ENCODE data around the gene TMIGD1.

Gene TMIGD1, protein sequence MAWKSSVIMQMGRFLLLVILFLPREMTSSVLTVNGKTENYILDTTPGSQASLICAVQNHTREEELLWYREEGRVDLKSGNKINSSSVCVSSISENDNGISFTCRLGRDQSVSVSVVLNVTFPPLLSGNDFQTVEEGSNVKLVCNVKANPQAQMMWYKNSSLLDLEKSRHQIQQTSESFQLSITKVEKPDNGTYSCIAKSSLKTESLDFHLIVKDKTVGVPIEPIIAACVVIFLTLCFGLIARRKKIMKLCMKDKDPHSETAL

DNA sequence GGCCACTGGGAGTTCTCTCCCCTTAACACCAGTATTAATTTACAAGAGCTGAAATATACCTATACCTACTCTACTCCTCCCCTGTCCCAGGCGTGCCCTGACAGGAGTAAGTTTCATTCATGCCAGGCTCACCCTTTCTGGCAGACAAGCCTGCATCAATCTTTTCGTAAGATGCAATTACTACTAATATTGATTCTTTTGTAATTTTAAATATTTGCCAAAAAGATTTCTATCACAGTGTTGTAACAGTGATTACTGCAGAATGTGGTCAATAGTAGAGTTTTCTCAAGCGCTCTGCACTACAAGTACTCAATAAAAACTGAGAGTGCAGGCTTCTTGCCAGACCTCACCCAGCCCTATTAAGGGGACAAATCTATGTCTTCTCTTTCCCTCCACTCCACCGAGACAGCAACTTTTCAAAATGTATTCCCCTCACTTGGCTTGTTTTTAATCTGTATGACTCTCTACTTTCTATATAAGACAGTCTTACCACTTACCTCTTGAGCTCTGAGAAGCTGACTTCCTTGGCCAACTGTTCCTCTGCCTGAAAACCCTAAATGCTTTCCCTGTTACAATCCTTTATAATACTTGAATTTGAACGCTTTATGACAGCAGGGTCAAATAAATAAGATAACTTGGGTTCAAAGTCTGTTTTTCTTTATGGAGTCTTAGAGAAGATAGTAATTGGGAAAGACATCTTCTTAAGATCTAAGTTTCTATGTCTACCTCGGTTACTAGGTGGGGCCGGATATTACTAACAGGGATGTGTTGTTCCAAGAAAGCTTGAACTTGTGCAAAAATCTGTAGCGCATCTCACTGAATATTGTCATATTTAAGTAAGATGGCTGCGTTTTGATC is at the start of gene TMIGD1:
Gene TMIGD1 (minus strand): TSS at position 555 of the 858 bp plus-strand sequence. CDS start 1,924 bp downstream, outside the sequence.
- DNase-seq: no peak

DNA sequence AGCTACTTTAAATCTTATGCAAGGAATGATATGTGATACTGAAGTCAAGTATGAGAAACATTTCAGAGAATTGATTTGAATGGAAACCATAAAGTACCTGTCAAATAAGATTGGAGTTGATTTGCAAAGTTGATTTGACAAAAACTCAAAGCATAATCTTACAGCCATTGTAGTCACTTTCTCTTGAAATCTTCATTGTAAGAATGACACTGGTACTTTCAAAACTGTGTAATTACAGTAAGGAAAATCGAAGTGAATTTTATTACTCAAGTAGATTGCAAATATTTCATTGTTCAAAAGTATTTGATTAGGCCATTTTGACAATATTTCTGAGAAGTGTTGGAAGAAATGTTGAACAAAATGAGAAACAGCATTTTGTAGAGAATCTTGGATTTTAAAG is 48.5 kb upstream of the TMIGD1 start:
- DNase-seq: no peak

DNA sequence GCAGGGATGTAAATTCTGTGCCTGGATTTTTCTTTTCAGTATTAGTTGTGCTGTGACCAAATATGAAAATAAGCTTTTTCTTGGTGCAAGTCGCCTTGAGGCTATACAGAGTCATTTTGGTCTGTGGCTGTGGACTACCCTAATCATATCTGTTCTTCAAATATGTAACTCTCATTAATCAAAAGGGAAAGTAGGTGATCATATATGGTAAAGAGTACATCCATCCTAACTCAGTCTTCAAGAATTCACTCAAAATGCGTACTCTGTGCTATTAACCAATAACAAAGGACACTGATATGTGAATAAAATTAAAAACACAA is 47.4 kb upstream of the TMIGD1 start:
- no peak for DNase-seq

DNA sequence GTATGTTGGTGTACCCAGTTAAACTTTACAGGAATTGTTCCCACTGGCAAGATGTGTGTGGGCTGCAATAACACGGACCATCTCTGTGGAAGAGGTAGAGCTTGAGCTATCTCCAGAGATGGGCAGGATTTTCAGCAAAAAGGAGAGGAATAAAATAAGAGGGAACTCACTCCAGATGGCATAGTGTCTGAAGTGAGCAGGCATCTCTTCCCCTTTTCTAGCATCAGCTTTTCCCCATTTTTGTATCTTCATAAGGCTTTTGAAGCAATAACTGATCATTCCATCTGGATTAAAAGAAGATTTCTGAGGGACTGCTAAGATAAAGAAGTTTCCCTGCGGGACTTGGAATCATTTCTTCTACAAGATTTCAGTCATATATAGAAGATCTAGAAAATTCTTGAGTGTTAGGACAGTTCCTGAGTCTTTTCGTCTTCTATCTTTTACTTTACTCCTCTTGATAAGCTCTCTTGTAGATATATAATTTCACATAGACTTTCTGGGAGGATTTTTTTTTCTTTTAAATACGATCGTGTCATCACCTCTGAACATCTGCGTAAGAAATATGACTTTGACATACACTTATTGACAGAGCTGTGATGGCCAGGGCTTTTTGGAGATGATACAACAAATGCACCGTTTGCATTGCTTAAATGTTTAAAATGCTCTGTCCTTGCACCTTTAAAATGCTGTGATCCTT is 46.9 kb upstream of the TMIGD1 start:
- no peak for DNase-seq

DNA sequence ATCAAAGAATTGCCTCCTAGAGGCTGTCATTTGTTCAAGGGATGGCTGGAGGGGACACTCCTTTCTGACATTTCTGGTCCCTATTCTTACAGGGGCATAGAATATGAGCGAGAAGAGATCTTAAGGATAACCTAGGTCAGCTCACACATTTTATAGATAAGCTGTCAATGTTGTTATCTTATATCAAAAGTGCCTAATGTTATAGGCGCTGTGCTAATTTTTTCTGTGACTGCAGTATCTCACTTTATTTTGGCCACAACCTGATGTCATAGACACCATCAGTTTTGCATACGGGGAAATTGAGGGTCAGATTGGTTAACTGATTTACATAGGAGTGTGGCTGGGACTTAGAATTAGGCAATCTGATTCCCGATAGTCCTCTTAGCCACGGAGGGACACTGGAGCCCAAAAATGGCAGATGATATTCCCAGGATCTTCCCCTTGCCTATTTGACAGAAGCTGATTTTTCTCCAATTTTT is 46.1 kb upstream of the TMIGD1 start:
- DNase-seq: peak; percentile 63

DNA sequence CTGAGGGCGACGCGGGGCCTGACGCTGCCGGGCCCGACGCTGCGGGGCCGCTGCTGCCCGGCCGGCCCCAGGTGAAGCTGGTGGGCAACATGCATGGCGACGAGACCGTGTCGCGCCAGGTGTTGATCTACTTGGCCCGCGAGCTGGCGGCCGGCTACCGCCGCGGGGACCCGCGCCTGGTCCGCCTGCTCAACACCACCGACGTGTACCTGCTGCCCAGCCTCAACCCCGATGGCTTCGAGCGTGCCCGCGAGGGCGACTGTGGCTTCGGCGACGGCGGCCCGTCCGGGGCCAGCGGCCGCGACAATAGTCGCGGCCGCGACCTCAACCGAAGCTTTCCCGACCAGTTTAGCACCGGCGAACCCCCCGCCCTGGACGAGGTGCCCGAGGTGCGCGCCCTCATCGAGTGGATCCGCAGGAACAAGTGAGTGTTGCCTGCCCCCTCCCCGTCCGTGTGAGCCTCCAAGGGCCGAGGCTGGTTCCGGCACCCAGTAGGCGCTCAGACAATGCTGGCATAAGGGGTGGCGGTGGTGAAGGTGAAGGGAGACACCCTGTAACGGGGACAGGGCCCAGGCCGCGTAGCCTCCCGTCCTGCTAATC is 45.5 kb upstream of the TMIGD1 start:
- DNase-seq: peak; percentile 72

DNA sequence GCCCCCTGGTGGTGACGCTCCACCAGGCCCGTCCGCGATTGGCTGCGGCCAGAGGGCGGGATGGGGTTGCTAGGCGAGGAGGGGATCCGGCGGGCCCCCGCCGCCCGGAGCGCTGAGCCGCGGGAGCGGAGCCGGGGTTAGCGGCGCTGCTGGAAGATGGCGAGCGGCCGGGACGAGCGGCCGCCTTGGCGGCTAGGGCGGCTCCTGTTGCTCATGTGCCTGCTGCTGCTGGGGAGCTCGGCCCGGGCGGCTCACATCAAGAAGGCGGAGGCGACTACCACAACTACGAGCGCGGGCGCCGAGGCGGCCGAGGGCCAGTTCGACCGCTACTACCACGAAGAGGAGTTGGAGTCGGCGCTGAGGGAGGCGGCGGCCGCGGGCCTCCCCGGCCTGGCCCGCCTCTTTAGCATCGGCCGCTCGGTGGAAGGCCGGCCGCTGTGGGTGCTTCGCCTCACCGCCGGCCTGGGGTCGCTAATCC is 45.0 kb upstream of the TMIGD1 start, which contains the start of gene CPD:
Gene CPD (plus strand): TSS at position 103 of the 478 bp plus-strand sequence. CDS start 54 bp downstream, at position 157.
- DNase-seq: peak; percentile 98

DNA sequence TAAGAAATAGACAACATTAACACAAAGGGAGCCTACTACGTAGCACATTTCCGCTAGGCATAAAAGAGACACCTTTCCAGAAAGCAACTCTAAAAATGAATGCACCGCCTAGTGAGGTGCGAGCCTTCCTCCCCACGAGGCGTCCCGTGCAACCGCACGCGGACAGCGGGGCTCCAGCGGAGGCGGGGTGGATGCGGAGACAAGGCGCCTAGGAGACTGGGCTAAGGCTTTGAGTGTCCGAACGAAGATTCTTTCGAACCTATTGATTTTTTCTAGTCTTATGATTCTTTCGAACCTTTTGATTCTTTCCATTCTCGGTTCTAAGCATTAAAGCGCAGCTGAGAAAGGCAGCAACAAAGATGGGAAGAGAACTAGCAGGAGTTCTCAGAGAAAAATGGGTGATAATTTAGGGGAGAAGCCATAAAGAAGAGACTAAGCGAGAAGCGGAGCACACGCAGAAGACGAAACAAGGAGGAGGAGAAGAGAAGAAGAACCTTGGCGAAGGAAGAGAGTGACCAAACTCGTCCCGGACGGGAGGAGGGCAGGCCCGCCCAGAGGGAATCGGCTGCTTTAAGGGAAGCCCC is 44.5 kb upstream of the TMIGD1 start:
- DNase-seq: no peak

DNA sequence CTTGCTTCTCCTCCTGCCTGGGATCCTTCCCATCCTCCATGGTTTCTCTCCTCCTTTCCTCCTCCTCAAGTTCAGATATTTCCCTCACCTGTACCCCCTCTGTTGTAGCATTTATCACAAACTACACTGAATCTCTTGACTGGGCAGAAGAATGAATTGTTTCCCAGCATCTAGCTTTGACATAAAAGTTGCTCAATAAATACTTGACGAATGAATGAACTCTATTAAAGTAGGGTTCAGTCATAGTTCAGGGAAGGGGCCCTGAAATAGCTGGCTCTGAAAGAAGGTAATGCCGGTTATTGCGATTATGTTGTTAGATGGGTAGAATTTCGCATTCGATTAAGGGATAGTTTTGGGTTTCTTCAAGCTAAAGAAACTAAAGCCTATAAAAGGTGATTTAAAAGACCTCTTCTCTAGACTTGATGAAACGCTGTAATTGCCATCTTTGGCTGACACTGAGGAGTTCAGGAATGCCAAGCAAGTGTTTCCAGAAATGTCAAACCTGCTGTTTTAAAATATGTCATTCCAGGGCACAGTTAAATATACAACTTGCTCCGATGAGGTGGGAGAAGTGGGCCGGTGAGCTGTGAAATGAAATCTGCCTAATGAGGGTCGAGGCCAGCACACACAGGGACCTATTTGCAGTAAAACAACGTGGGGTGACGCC is 43.9 kb upstream of the TMIGD1 start:
- DNase-seq: no peak

DNA sequence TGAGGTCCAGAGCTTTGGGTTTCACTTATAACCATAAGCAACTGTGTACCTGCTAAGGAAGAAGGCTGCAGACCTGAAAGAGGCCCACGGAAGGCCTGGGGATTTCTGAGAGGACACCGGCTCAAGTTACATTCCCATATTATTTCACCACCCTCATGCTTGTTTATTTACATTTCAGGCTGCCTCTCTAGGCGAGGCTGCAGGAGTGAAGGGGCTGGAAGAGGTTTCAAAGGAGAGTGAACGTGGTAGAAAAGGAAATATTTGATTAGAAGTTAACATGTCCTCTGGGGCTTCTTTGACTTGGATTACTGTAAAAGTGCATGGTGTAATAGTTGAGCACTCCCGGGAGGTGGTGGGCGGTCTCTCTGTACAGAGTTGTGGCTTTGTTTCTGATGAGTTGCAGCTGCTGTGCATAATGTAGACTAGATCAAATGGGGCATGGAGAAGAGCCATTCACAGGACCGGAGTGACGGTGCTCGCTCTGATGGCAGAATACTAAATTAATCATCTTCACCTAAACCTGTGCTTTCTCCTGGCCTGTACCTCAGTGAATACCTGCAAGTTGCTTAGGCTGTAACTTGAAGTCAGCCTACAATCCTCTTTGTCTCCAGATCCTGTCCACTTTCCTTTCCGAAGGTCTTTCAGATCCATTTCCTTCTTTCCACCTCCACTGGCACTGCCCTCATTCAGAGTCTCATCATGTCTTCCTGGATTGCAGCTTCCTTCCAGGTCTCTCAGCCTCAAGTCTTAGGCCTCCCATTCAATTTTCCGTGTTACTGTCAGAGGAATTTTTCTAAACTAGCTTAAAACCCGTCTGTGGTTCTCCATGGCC is 43.0 kb upstream of the TMIGD1 start:
- DNase-seq: peak; percentile 42

DNA sequence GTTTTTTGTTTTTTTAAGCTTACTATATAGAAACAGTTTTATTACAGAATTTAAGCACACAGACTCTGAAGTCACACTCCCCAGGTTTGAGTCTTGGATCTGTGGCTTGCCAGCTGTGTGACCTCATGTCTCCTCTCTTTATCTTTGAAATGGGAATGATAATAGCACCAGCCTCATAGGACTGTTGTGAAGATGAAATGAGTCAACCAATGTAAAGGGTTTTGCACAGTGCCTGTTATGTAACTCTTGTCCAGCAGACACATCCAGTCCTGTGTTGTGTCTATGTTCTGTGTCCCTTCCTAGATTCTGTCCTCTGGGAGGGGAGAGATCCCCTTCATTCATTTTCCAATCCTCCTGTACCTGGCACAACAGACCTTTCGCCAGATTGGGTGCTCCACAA is 41.8 kb upstream of the TMIGD1 start:
- no peak for DNase-seq

DNA sequence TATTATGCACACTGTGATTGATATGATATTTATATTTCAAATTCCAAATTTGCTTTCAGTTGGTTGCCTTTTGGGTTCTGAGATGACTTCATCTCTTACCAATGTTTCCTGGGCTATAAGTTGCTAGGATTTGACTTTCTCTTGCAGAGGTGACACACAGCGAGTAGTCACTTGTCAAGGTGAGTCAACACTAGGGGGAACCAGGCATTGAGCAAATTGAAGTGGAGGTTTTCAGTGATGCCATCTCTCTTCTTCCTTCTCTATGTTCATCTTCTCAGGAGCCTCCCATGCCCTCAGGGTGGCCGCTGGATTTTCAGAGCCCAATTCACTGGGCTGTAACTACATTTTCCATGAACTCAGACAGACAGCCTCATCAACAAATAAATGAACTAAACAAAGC is 38.9 kb upstream of the TMIGD1 start:
- DNase-seq: no peak

DNA sequence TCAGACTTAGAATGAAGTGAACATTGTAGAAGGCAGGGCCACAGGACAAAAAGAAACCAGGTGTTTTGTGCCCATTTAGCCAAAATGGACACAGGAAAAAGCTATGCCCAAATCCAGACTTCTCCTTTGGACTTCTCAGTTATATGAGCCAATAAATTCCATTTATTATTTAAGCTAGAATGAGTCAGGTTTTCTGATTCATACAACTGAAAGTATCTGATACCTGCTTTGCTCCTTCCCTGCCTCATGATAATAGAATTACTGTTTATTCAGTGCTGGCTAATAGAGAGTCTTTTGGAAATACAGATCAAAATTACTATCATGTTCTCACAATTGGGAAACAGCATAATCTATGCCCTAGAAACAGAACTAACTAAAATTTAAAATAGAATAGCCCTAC is 36.1 kb upstream of the TMIGD1 start:
- DNase-seq: no peak

DNA sequence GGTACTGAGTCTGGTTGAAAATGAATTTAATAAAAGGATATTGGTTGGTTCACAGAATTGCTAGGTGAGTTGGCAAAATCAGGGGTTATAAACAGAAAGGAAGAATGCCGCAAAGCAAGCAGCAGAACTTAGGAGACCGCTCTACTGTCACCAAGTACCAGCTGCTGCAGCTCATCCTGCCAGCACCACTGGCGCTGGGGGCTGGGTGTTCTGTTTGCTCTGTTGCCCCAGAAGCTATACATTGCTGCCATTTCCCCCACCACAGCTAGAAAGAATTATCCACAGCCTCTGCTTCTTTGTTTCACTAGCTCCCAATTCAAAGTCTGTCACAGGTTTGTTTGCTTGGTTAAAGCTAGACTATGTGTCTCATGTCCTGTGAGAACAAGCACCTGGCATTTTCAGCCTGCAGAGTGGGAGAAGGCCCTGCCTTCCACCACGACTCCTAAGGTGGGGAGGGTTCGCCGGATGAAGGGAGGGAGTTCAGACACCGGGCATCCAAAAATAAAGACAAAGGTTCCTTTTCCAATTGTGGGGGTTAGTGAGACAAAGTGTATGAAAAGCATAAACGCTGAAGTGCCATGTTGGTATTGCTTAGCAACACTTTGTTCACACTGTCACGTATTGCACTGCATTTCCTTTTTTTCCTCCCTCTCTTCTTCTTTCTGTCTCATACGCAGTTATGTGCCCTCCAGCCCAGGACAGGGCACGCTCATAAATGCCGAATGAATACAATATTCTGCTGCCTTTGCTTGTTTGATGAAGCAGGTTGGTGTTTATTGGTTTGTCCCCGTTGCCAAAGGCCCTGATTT is 35.3 kb upstream of the TMIGD1 start:
- DNase-seq: no peak

DNA sequence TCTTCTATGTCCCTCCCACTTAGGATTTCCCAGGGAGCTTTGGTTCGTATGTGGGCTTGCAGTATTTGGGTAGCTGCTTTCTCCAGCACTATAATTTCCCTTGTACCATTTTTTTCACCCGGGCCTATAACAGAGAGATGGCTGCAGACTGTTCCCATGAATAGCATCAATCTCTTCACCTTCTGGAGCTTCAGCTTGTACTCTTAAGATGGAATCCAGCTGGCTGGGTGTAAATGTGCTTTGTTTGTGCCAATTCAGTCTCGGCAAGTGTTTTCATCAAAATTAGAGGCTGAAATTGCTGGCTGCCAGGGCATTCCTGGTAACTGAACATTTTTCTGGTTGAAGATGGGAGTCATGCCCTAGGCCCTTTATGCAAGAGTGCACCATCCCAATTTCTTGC is 32.7 kb upstream of the TMIGD1 start:
- no peak for DNase-seq

DNA sequence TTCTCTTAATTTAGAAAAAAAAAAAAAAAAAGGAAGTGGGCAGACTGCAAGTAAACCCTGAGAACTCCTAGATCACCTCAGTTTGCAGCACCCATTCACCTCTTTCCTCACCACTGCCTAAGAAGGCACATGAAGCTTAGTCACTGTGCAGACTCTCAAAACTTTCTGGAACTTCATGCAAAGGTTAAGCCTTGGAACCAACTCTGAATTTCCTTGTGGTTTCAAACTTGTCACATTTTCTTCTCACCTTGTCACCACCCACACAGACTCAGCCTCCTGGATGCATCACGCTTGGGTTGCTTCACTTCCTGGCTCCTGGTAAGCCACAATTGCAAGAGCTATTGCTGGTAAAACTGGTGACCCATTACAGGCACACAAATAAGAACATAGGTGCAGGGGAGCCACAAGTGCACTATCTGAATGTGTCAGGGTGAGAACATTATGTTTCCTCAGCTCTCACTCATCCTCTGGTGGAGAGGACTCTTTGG is 29.9 kb upstream of the TMIGD1 start:
- DNase-seq: no peak

DNA sequence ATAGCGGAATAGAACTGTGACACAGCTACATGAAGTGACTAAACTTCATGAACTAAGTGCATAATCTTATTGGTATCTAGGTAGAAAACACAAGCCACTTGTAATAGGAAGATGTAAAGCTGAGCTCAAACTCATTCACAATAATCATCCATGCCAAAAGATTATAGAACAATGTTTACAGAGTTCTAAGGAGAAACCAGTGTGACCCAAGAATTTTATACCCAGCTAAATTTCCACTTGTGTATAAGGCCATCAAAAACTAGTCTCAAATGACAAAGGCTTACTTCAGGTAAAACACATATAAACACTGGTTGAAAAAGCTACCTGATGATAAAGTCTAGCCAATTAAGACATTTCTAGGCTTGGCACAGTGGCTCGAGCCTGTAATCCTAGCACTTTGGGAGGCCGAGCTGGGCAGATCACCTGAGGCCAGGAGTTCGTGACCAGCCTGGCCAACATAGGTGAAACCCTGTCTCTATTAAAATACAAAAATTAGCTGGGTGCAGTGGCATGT is 28.0 kb upstream of the TMIGD1 start:
- DNase-seq: no peak

DNA sequence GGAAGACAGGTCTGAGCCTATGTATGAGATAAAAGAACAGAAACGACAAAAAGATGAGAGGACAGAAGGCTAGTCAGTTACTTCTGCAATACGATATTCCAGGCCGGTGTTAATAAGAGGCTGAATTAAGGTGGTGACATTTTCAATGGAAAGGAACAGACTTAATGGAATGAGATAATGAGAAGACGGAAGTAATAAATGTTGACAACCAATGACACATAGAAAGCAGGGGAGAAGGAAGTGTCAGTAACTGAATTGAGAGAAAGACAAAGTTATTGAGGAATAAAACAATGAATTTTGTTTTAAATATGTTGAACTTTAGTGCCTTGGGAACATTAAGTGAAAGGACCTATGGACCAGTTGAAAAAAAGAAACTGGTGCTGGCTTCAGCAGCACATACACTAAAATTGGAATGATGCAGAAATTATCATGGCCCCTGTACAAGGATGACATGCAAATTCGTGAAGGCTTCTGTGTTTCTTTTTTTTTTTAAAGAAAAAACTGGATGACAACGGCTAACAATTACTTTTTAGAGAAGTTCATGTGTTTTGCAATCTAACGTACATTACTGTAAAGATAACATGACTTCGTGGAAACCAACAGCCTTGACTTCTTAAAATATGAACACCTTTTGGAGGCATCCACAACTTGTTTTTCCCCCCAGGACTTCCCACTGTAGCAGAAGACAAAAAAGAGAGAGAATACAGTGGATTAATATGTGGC is 26.4 kb upstream of the TMIGD1 start:
- DNase-seq: no peak
